ENCODE measurements around the gene ETFB. TPM values are rescaled to one million over a fixed set of nuclear protein-coding genes. Genes with fewer than 3 reads are reported as not detected.

ETFB gene
- total and polyA plus RNA-seq, 2 experiments from 2014 or later = 84.3 to 146 TPM

- H2AFZ ChIP-seq = no peak overlapping the region
- no peaks in the 10 kb centered on the region for H3K9me3 ChIP-seq (ENCODE audit: low read depth)
- H3K27me3 ChIP-seq (replicated peaks; ENCODE audit: insufficient read depth) = no peaks in the 10 kb centered on the region
- DNase-seq = no peak
- H3K4me1 ChIP-seq (ENCODE audit: insufficient read depth) = no peaks in the 10 kb centered on the region
- H3F3A ChIP-seq (ENCODE audit: insufficient read depth) = no peaks in the 10 kb centered on the region
- H3K9ac ChIP-seq = no peak overlapping the region
- no peak overlapping the region for H3K4me3 ChIP-seq
- WGBS, 2 experiments (ENCODE audit: low coverage in 1 of 2, low lambda C conversion rate in 2 of 2, missing lambda C conversion rate in 2 of 2) = 25 to 34% methylated on average over 11 to 14 of the region's 14 CpGs
- H3K27ac ChIP-seq = no peak overlapping the region
- no peaks in the 10 kb centered on the region for H3K36me3 ChIP-seq (ENCODE audit: low read depth)
- in situ Hi-C loops (cut with MboI) = no loop called here
- H3K9me2 ChIP-seq (ENCODE audit: insufficient read depth) = no peaks in the 10 kb centered on the region
- H3K79me2 ChIP-seq (ENCODE audit: insufficient read depth) = no peaks in the 10 kb centered on the region
- H4K20me1 ChIP-seq (ENCODE audit: insufficient read depth) = no peaks in the 10 kb centered on the region
- TF ChIP-seq EZH2 (IDR thresholded peaks at IDR 0.05; ENCODE audit: insufficient read depth, poor library complexity, severe bottlenecking) (no peak), EZH2phosphoT487 (IDR thresholded peaks at IDR 0.05; ENCODE audit: insufficient read depth, low read depth) (no peak)
- no peak overlapping the region for H3K4me2 ChIP-seq (ENCODE audit: unreplicated experiment)
These were observed 45.9 kb downstream of the ETFB start for GRCh38 chr19:51320280-51320657.

GRCh38 chr19:51319649-51320279 is 46.4 kb downstream of the ETFB start:
- in situ Hi-C loops (cut with MboI) = no loop called here
- H3K27me3 ChIP-seq (replicated peaks; ENCODE audit: insufficient read depth) = no peaks in the 10 kb centered on the region
- H2AFZ ChIP-seq = no peak overlapping the region
- no peak for DNase-seq
- no peak overlapping the region for H3K27ac ChIP-seq
- H4K20me1 ChIP-seq (ENCODE audit: insufficient read depth) = no peaks in the 10 kb centered on the region
- no peak overlapping the region for H3K4me2 ChIP-seq (ENCODE audit: unreplicated experiment)
- no peaks in the 10 kb centered on the region for H3K9me2 ChIP-seq (ENCODE audit: insufficient read depth)
- WGBS, 2 experiments (ENCODE audit: low coverage in 1 of 2, low lambda C conversion rate in 2 of 2, missing lambda C conversion rate in 2 of 2) = 65 to 69% methylated on average over 14 of the region's 14 CpGs
- no peak overlapping the region for H3K9ac ChIP-seq
- no peaks in the 10 kb centered on the region for H3F3A ChIP-seq (ENCODE audit: insufficient read depth)
- H3K4me1 ChIP-seq (ENCODE audit: insufficient read depth) = no peaks in the 10 kb centered on the region
- no peaks in the 10 kb centered on the region for H3K9me3 ChIP-seq (ENCODE audit: low read depth)
- H3K36me3 ChIP-seq (ENCODE audit: low read depth) = no peaks in the 10 kb centered on the region
- H3K4me3 ChIP-seq = no peak overlapping the region
- H3K79me2 ChIP-seq (ENCODE audit: insufficient read depth) = no peaks in the 10 kb centered on the region
- no peak for TF ChIP-seq EZH2phosphoT487 (IDR thresholded peaks at IDR 0.05; ENCODE audit: insufficient read depth, low read depth)
- TF ChIP-seq EZH2 (IDR thresholded peaks at IDR 0.05; ENCODE audit: insufficient read depth, poor library complexity, severe bottlenecking) = no peak

GRCh38 chr19:51318687-51319648 is 47.2 kb downstream of the ETFB start:
- Histone ChIP-seq H3K9ac (no peak overlapping the region), H3K36me3 (ENCODE audit: low read depth) (no peaks in the 10 kb centered on the region), H3K4me2 (ENCODE audit: unreplicated experiment) (no peak overlapping the region), H3K9me2 (ENCODE audit: insufficient read depth) (no peaks in the 10 kb centered on the region), H4K20me1 (ENCODE audit: insufficient read depth) (no peaks in the 10 kb centered on the region), H3K9me3 (ENCODE audit: low read depth) (no peaks in the 10 kb centered on the region), H2AFZ (no peak overlapping the region), H3K27me3 (replicated peaks; ENCODE audit: insufficient read depth) (no peaks in the 10 kb centered on the region), H3K4me3 (no peak overlapping the region), H3K27ac (no peak overlapping the region), H3K79me2 (ENCODE audit: insufficient read depth) (no peaks in the 10 kb centered on the region), H3F3A (ENCODE audit: insufficient read depth) (no peaks in the 10 kb centered on the region), H3K4me1 (ENCODE audit: insufficient read depth) (no peaks in the 10 kb centered on the region)
- WGBS, 2 experiments (ENCODE audit: low coverage in 1 of 2, low lambda C conversion rate in 2 of 2, missing lambda C conversion rate in 2 of 2) = 47 to 51% methylated on average over 23 of the region's 23 CpGs
- in situ Hi-C loops (cut with MboI) = no loop called here
- TF ChIP-seq EZH2 (IDR thresholded peaks at IDR 0.05; ENCODE audit: insufficient read depth, poor library complexity, severe bottlenecking) (no peak), EZH2phosphoT487 (IDR thresholded peaks at IDR 0.05; ENCODE audit: insufficient read depth, low read depth) (no peak)
- no peak for DNase-seq

- 14 to 19% methylated on average over 1 of the region's 1 CpG for WGBS, 2 experiments (ENCODE audit: low coverage in 1 of 2, low lambda C conversion rate in 2 of 2, missing lambda C conversion rate in 2 of 2)
- no peaks in the 10 kb centered on the region for H3F3A ChIP-seq (ENCODE audit: insufficient read depth)
- H3K79me2 ChIP-seq (ENCODE audit: insufficient read depth) = no peaks in the 10 kb centered on the region
- no peak overlapping the region for H3K4me3 ChIP-seq
- no peaks in the 10 kb centered on the region for H3K9me2 ChIP-seq (ENCODE audit: insufficient read depth)
- TF ChIP-seq EZH2phosphoT487 (IDR thresholded peaks at IDR 0.05; ENCODE audit: insufficient read depth, low read depth) (no peak), EZH2 (IDR thresholded peaks at IDR 0.05; ENCODE audit: insufficient read depth, poor library complexity, severe bottlenecking) (no peak)
- no peak overlapping the region for H3K27ac ChIP-seq
- no peak overlapping the region for H2AFZ ChIP-seq
- DNase-seq = no peak
- no peak overlapping the region for H3K4me2 ChIP-seq (ENCODE audit: unreplicated experiment)
- H3K4me1 ChIP-seq (ENCODE audit: insufficient read depth) = no peaks in the 10 kb centered on the region
- no peaks in the 10 kb centered on the region for H3K9me3 ChIP-seq (ENCODE audit: low read depth)
- in situ Hi-C loops (cut with MboI) = no loop called here
- H3K9ac ChIP-seq = no peak overlapping the region
- H3K36me3 ChIP-seq (ENCODE audit: low read depth) = no peaks in the 10 kb centered on the region
- H4K20me1 ChIP-seq (ENCODE audit: insufficient read depth) = no peaks in the 10 kb centered on the region
- no peaks in the 10 kb centered on the region for H3K27me3 ChIP-seq (replicated peaks; ENCODE audit: insufficient read depth)
These were observed 48.2 kb downstream of the ETFB start for GRCh38 chr19:51317968-51318367.

All from GM23248 (cell line).